Measurements from ENCODE around the gene STIM2.

The STIM2 gene

GRCh38 chr4:27048429-27049238, 188.0 kb downstream of the STIM2 start:
- ATAC-seq: no peak

- ATAC-seq: no peak
Observed at GRCh38 chr4:27049239-27049829, 188.7 kb downstream of the STIM2 start.

- ATAC-seq: no peak
Observed at GRCh38 chr4:27050731-27051130, 190.1 kb downstream of the STIM2 start.

GRCh38 chr4:27055221-27055760, 194.7 kb downstream of the STIM2 start:
- ATAC-seq: no peak

- ATAC-seq: no peak
Observed at GRCh38 chr4:27056281-27056680, 195.6 kb downstream of the STIM2 start.

- ATAC-seq: no peak
Observed at GRCh38 chr4:27057053-27057452, 196.4 kb downstream of the STIM2 start.

- ATAC-seq: no peak
Observed at GRCh38 chr4:27057662-27058061, 197.0 kb downstream of the STIM2 start.

- ATAC-seq: no peak
Observed at GRCh38 chr4:27058819-27059406, 198.3 kb downstream of the STIM2 start.

- no peak for ATAC-seq
Observed at GRCh38 chr4:27059446-27059845, 198.8 kb downstream of the STIM2 start.

- ATAC-seq: no peak
Observed at GRCh38 chr4:27062256-27062655, 201.6 kb downstream of the STIM2 start.

GRCh38 chr4:27066591-27066990, 205.9 kb downstream of the STIM2 start:
- ATAC-seq: no peak

- no peak for ATAC-seq
Observed at GRCh38 chr4:27068151-27068867, 207.7 kb downstream of the STIM2 start.
